PC-9 (cell line): ENCODE measurements around the gene PDE6B. TPM values are rescaled to one million over a fixed set of nuclear protein-coding genes. Genes with fewer than 3 reads are reported as not detected.
"Not testable (repeated sequence)": the region's sequence is repeated elsewhere in the genome, so short reads cannot be mapped to it uniquely, and the experiment has no call there.

Experiments
- BruUV-seq: library from RNA; stranded (reverse); fragments of 400-500 nt; replicated peaks from 2 replicates; lab custom pipeline; 2021; lab: Mats Ljungman, UMichigan
- CTCF ChIA-PET: fragments of 300-600 bp; sonication (Branson Sonifier 250); formaldehyde crosslinking; loops from one replicate; lab custom pipeline; 2022; ENCODE audit warnings: antibody characterized with exemption; lab: Charles Lee
- POLR2A ChIA-PET: fragments of 300-600 bp; sonication (Branson Sonifier 250); formaldehyde crosslinking; loops from one replicate; lab custom pipeline; 2022; ENCODE audit warnings: antibody characterized with exemption; ENCODE audit not compliant: unreplicated experiment; lab: Charles Lee
- DNase-seq, 2 experiments: peaks; one replicate each; pipeline versions ENCODE4 v3.0.0 to v3.0.0-alpha.2; 2015 to 2022; ENCODE audit warnings: mixed read lengths in 1 of 2
- H2AFZ ChIP-seq: fragments of 200-600 bp; sonication (generic); 2 replicates; pipeline ENCODE4 v1.8.1; 2017; ENCODE audit warnings: antibody characterized with exemption
- H3F3A ChIP-seq: fragments of 200-600 bp; sonication (generic); 2 replicates; pipeline ENCODE4 v1.8.1; 2017; ENCODE audit warnings: antibody characterized with exemption, mild to moderate bottlenecking, low read depth; ENCODE audit not compliant: insufficient read depth
- H3K27ac ChIP-seq: fragments of 200-600 bp; sonication (generic); 2 replicates; pipeline ENCODE4 v1.6.1; 2016; ENCODE audit warnings: mixed run types
- H3K27me3 ChIP-seq: fragments of 200-600 bp; sonication (generic); 2 replicates; pipeline ENCODE4 v1.6.1; 2016; ENCODE audit warnings: low read depth, mixed run types; ENCODE audit not compliant: insufficient read depth
- H3K36me3 ChIP-seq: fragments of 200-600 bp; sonication (generic); 2 replicates; pipeline ENCODE4 v1.6.1; 2016; ENCODE audit warnings: low read depth, mixed run types
- H3K4me1 ChIP-seq: fragments of 200-600 bp; sonication (generic); replicated peaks from 2 replicates; pipeline ENCODE4 v1.6.1; 2016; ENCODE audit warnings: mixed run types; ENCODE audit not compliant: insufficient read depth
- H3K4me2 ChIP-seq: fragments of 200-600 bp; sonication (generic); 2 replicates; pipeline ENCODE4 v1.6.1; 2017; ENCODE audit warnings: mixed run types
- H3K4me3 ChIP-seq: fragments of 200-600 bp; sonication (generic); 2 replicates; pipeline ENCODE4 v1.6.1; 2016; ENCODE audit warnings: mixed run types
- H3K79me2 ChIP-seq: fragments of 200-600 bp; sonication (generic); 2 replicates; pipeline ENCODE4 v1.6.1; 2017; ENCODE audit warnings: low read depth, mixed run types
- H3K9me2 ChIP-seq: fragments of 200-600 bp; sonication (generic); 2 replicates; pipeline ENCODE4 v1.8.1; 2017; ENCODE audit warnings: mild to moderate bottlenecking; ENCODE audit not compliant: insufficient read depth
- H3K9me3 ChIP-seq: fragments of 200-600 bp; sonication (generic); 2 replicates; pipeline ENCODE4 v1.8.1; 2016; ENCODE audit warnings: low read depth; ENCODE audit not compliant: insufficient read depth
- H4K20me1 ChIP-seq: fragments of 200-600 bp; sonication (generic); 2 replicates; pipeline ENCODE4 v1.8.1; 2017; ENCODE audit not compliant: insufficient read depth
- EZH2 ChIP-seq: fragments of 200-600 bp; sonication (generic); IDR thresholded peaks from 2 replicates; pipeline ENCODE4 v1.8.0; 2017; ENCODE audit warnings: antibody characterized with exemption, low read depth
- intact Hi-C: fragments of 100-400 bp; cut with micrococcal nuclease; formaldehyde crosslinking; loops from one replicate; pipeline ENCODE4 v1.10.0; 2022; ENCODE audit not compliant: unreplicated experiment
- total RNA-seq: library from RNA; stranded (reverse); gene quantifications from 2 replicates; pipeline ENCODE4 v1.2.3, GENCODE V29; 2021
- TF ChIP-seq, protein P1 (sequence below): fragments of 200-600 bp; sonication (generic); conservative IDR thresholded peaks from 2 replicates; pipeline ENCODE4 v1.6.1; 2017; ENCODE audit warnings: mixed run types, antibody characterized with exemption, mild to moderate bottlenecking, moderate library complexity

The PDE6B gene
- total RNA-seq, 1 experiment from 2014 or later, result 5.9 TPM

DNA sequence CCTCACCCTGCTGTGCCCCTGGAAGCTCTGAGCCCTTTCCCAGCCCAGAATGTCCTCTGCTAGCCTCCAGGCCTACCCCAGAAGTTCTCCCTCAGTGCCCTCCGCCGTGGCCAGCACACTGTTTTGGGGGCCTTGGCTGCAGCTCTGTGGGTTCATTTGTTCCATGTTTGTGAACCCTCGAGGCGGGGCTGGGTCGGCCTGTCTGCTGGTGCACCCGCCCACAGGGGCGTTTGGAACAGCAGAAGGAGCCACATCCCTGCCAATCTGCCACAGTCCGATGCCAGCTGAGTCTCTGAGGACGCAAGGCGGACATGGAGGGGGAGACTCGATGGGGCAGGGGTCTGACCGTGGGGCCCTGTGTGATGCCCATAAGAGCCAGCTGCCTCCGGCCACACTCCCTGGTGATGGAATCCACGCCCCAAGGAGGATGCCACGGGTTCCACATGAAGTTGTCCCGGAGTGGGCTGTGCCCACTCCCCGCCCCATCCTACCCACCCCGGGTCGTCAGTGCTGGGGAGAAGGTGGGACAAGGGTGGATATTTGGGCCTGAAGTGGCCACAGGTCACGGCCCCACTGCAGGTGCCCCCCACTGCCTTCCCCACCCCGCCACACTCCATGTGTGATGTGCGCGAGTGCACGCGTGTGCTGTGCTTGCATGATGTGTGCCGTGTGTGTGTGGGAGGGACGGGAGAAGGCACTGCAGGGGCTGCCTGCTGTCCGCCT, 41.6 kb downstream of the PDE6B start:
- no peak overlapping the region for H3K4me2 ChIP-seq
- no peak overlapping the region for H3K4me3 ChIP-seq
- H3K9me3 ChIP-seq, result no peaks in the 10 kb centered on the region
- ChIA-PET CTCF (no interaction called here), POLR2A (no interaction called here)
- H3K36me3 ChIP-seq, result peaks cover 5% of the 10 kb centered on the region; the same call in 1 of the 2 replicates
- H4K20me1 ChIP-seq, result no peaks in the 10 kb centered on the region
- no peak overlapping the region for H2AFZ ChIP-seq
- intact Hi-C loops, result no loop called here
- H3K27me3 ChIP-seq, result peaks cover 34% of the 10 kb centered on the region
- no peak for TF ChIP-seq EZH2
- TF ChIP-seq, protein P1, sequence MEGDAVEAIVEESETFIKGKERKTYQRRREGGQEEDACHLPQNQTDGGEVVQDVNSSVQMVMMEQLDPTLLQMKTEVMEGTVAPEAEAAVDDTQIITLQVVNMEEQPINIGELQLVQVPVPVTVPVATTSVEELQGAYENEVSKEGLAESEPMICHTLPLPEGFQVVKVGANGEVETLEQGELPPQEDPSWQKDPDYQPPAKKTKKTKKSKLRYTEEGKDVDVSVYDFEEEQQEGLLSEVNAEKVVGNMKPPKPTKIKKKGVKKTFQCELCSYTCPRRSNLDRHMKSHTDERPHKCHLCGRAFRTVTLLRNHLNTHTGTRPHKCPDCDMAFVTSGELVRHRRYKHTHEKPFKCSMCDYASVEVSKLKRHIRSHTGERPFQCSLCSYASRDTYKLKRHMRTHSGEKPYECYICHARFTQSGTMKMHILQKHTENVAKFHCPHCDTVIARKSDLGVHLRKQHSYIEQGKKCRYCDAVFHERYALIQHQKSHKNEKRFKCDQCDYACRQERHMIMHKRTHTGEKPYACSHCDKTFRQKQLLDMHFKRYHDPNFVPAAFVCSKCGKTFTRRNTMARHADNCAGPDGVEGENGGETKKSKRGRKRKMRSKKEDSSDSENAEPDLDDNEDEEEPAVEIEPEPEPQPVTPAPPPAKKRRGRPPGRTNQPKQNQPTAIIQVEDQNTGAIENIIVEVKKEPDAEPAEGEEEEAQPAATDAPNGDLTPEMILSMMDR, result no peak
- BruUV-seq, result no TSS peak
- H3K9me2 ChIP-seq, result no peaks in the 10 kb centered on the region
- DNase-seq, result no peak
- no peaks in the 10 kb centered on the region for H3K79me2 ChIP-seq
- no peaks in the 10 kb centered on the region for H3K4me1 ChIP-seq
- H3F3A ChIP-seq, result no peaks in the 10 kb centered on the region
- no peak overlapping the region for H3K27ac ChIP-seq

DNA sequence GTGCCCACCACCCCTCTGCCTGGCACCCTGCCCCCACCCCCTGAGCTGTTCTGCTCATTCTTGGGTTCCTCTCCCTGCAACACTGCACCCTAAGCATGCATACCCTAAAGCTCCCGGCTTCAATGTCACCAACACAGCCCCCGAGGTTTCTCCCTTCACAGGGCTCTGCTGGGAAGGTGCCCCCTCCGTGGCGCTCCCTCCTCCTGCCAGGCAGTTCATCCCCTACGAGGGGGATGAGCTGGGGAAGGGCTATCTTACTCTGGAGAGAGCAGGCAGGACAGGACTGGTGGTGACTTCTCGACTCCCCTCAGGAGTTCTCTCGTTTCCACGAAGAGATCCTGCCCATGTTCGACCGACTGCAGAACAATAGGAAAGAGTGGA, 42.2 kb downstream of the PDE6B start:
- H3K27ac ChIP-seq, result no peak overlapping the region
- no peak overlapping the region for H2AFZ ChIP-seq
- POLR2A ChIA-PET, result no interaction called here
- no TSS peak for BruUV-seq
- H3F3A ChIP-seq, result no peaks in the 10 kb centered on the region
- H3K36me3 ChIP-seq, result peaks cover 5% of the 10 kb centered on the region; the same call in 1 of the 2 replicates
- peaks cover 2% of the 10 kb centered on the region; the same call in 1 of the 2 replicates for H3K79me2 ChIP-seq
- no peaks in the 10 kb centered on the region for H4K20me1 ChIP-seq
- no peaks in the 10 kb centered on the region for H3K4me1 ChIP-seq
- TF ChIP-seq, protein P1, result no peak
- TF ChIP-seq EZH2, result no peak
- no peaks in the 10 kb centered on the region for H3K9me3 ChIP-seq
- H3K4me3 ChIP-seq, result no peak overlapping the region
- no peaks in the 10 kb centered on the region for H3K9me2 ChIP-seq
- intact Hi-C loops, result no loop called here
- peaks cover 29% of the 10 kb centered on the region for H3K27me3 ChIP-seq
- H3K4me2 ChIP-seq, result no peak overlapping the region
- CTCF ChIA-PET, result no interaction called here
- no peak for DNase-seq

DNA sequence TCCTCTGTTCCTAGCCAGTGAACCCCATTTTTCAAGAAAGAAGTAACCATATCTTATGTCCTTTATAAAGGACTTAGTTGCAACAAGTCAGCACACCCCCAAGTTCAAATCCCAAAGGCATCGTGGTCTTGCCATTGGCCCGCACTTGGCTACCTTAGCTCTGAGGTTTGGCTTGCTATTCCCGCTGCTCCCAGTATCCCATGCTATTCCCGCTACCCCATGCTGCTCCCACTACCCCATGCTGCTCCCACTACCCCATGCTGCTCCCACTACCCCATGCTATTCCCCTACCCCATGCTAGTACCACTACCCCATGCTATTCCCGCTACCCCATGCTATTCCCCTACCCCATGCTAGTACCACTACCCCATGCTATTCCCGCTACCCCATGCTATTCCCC, 42.8 kb downstream of the PDE6B start:
- CTCF ChIA-PET, intact Hi-C loops, BruUV-seq: not testable (repeated sequence)

DNA sequence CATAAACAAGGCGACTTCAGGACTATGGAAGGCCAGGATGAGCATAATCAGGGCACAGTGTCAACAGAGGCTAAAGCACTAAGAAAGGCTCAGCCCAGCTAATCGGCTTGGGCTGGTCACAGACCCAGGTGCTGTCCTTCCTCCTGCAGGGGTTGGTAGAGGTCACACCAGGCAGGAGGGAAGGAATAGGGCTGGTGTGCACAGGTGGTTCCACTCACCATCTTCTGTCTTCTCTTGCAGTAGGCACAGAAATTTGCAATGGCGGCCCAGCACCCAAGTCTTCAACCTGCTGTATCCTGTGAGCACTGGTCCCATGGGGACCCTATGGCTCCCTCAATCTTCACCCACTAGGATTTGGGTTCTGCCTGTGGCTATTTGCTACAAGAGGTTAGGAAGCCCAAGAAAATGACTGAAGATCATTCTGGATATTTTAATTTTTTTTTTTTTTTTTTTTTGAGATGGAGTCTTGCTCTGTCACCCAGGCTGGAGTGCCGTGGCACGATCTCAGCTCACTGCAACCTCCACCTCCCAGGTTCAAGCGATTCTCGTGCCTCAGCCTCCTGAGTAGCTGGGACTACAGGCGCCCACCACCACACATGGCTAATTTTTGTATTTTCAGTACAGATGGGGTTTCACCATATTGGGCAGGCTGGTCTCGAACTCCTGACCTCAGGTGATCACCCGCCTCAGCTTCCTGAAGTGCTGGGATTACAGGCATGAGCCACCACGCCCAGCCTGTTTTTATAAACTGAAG, 44.6 kb downstream of the PDE6B start:
- intact Hi-C loops, H3K9me2 ChIP-seq, POLR2A ChIA-PET, H3K36me3 ChIP-seq, H3K27ac ChIP-seq, H2AFZ ChIP-seq, H3K9me3 ChIP-seq, H3K4me2 ChIP-seq, H3K4me3 ChIP-seq, H3F3A ChIP-seq, H3K4me1 ChIP-seq, CTCF ChIA-PET, BruUV-seq, DNase-seq, H4K20me1 ChIP-seq: not testable (repeated sequence)
- peaks cover 21% of the 10 kb centered on the region for H3K27me3 ChIP-seq
- H3K79me2 ChIP-seq, result peaks cover 19% of the 10 kb centered on the region

More for the DNA sequence above, 42.8 kb downstream of the PDE6B start:
- H3K36me3 ChIP-seq, DNase-seq, H3K9me3 ChIP-seq, H3K9me2 ChIP-seq, H2AFZ ChIP-seq, POLR2A ChIA-PET, H3K27ac ChIP-seq, H4K20me1 ChIP-seq, H3K79me2 ChIP-seq, H3K4me2 ChIP-seq, H3K4me1 ChIP-seq, H3F3A ChIP-seq, H3K4me3 ChIP-seq: not testable (repeated sequence)
- H3K27me3 ChIP-seq, result peaks cover 29% of the 10 kb centered on the region
